ENCODE data around the gene OR52D1.

- TF ChIP-seq CTCF (conservative IDR thresholded peaks at IDR 0.05; ENCODE audit: low read depth, low read length): no peak
- no peak for TF ChIP-seq EZH2phosphoT487 (IDR thresholded peaks at IDR 0.05; ENCODE audit: borderline replicate concordance, low read length)
- TF ChIP-seq EZH2 (IDR thresholded peaks at IDR 0.05; ENCODE audit: low read length, unreplicated experiment): no peak
Observed at GRCh38 chr11:5507933-5508305, 19.4 kb downstream of the OR52D1 start.

All from PC-3 (cell line).